Keratinocyte (primary cell): ENCODE measurements around the gene PPP4R4.

Source experiments
- EZH2 ChIP-seq: IDR thresholded peaks from one replicate; pipeline ENCODE4 v1.6.1; 2012; ENCODE audit warnings: inconsistent platforms, mild to moderate bottlenecking, low read length, moderate library complexity
- TF ChIP-seq, protein P1 (sequence below), 3 experiments: IDR thresholded peaks in 1 of 3; conservative IDR thresholded peaks in 1 of 3; optimal IDR thresholded peaks in 1 of 3; 2 replicates in 2 of 3; 3 replicates in 1 of 3; pipeline versions ENCODE3 to v1.5.1; 2011; ENCODE audit warnings: low read length in 3 of 3, mild to moderate bottlenecking in 3 of 3, moderate library complexity in 2 of 3, control low read depth in 1 of 3, inconsistent platforms in 1 of 3; ENCODE audit not compliant: insufficient read depth in 2 of 3; ENCODE audit errors: extremely low read depth in 1 of 3

DNA sequence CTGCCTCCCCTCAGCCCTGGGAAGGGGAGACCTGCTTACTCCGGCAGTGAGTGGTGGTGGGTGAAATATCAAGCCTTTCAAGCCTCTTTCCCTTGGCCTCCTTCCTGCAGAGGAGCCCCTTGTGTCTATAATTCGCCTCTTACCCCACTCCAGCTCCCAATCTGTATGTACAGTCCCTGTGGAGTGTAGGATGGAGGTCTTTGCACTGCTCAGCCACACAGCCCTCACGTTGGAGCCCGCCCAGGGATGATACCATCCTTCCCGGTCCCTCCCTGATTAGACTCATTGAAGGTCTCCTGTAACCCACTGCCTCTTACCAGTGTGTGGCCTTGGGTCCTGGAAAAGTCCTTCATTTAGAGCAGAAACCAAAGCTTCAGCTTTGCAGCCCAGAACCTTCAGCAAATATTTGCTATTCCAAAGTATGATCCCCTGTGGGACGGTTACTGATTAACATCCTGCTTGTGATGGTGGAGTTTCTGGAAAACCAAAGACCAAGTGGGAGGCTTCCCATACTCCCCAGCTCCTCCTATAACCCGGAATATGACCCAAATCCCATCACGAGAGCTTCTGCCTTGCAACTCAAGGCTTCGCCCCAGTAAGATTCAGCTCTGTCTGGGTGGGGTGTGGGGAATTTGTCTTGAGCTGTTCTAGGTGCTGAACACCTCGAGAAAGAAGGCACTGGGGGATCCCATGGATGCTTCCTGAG, 118.9 kb downstream of the PPP4R4 start, which contains the start of gene SERPINA10:
- TF ChIP-seq, protein P1, sequence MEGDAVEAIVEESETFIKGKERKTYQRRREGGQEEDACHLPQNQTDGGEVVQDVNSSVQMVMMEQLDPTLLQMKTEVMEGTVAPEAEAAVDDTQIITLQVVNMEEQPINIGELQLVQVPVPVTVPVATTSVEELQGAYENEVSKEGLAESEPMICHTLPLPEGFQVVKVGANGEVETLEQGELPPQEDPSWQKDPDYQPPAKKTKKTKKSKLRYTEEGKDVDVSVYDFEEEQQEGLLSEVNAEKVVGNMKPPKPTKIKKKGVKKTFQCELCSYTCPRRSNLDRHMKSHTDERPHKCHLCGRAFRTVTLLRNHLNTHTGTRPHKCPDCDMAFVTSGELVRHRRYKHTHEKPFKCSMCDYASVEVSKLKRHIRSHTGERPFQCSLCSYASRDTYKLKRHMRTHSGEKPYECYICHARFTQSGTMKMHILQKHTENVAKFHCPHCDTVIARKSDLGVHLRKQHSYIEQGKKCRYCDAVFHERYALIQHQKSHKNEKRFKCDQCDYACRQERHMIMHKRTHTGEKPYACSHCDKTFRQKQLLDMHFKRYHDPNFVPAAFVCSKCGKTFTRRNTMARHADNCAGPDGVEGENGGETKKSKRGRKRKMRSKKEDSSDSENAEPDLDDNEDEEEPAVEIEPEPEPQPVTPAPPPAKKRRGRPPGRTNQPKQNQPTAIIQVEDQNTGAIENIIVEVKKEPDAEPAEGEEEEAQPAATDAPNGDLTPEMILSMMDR (optimal IDR thresholded peaks at IDR 0.05 in 1 of 3, IDR thresholded peaks at IDR 0.05 in 1 of 3, conservative IDR thresholded peaks at IDR 0.05 in 1 of 3; ENCODE audit: extremely low read depth in 1 of 3, insufficient read depth in 2 of 3, low read length in 3 of 3) = no peak
- TF ChIP-seq EZH2 = no peak
